WTC11 (cell line): ENCODE results near the gene SNTN. TPM values are rescaled to one million over a fixed set of nuclear protein-coding genes. Genes with fewer than 3 reads are reported as not detected.
A peak's percentile ranks its signal among the peaks of the same experiment; 100 is the strongest.

Experiments
- ATAC-seq: fragments of 200-7000 bp; cut with Tn5 transposase; 2 replicates; pipeline ENCODE4 v1.10.0; 2021; ENCODE audit warnings: mild to moderate bottlenecking, moderate library complexity
- Bru-seq: library from RNA; stranded (reverse); fragments of 400-500 nt; gene quantifications from one replicate; lab custom pipeline; 2021; lab: Mats Ljungman, UMichigan
- CTCF ChIA-PET: fragments of 300-600 bp; sonication (Branson Sonifier 250); formaldehyde crosslinking; loops from one replicate; lab custom pipeline; 2021; ENCODE audit warnings: antibody characterized with exemption; lab: Charles Lee
- POLR2A ChIA-PET: fragments of 350-600 bp; sonication (Branson Sonifier 250); formaldehyde crosslinking; loops from one replicate; lab custom pipeline; 2021; ENCODE audit warnings: antibody characterized with exemption; lab: Charles Lee
- DNase-seq: peaks from one replicate; pipeline ENCODE4 v3.0.0; 2021; ENCODE audit warnings: low spot score
- H3K27ac Mint-ChIP-seq: 2 replicates; pipeline ENCODE4 v1.8.0; 2021; ENCODE audit warnings: mixed read lengths
- H3K27me3 Mint-ChIP-seq: 2 replicates; pipeline ENCODE4 v1.8.0; 2021; ENCODE audit warnings: low read depth, mild to moderate bottlenecking, moderate library complexity, mixed read lengths
- H3K36me3 Mint-ChIP-seq: 2 replicates; pipeline ENCODE4 v1.8.0; 2021; ENCODE audit warnings: mixed read lengths
- H3K4me1 Mint-ChIP-seq: 2 replicates; pipeline ENCODE4 v1.8.0; 2022; ENCODE audit warnings: mixed read lengths
- H3K4me3 Mint-ChIP-seq: 2 replicates; pipeline ENCODE4 v1.8.0; 2021; ENCODE audit warnings: mild to moderate bottlenecking, moderate library complexity, mixed read lengths
- H3K9me3 Mint-ChIP-seq: 2 replicates; pipeline ENCODE4 v1.8.0; 2021; ENCODE audit warnings: mixed read lengths
- ATF1 ChIP-seq: sonication (generic); formaldehyde crosslinking; IDR thresholded peaks from 2 replicates; pipeline ENCODE4 v1.8.1; 2023; ENCODE audit warnings: mild to moderate bottlenecking, moderate library complexity, missing genetic modification reagents
- CBFB ChIP-seq: sonication (generic); formaldehyde crosslinking; IDR thresholded peaks from 2 replicates; pipeline ENCODE4 v1.8.1; 2022; ENCODE audit warnings: mild to moderate bottlenecking, low read depth, missing genetic modification reagents
- CREM ChIP-seq: sonication (generic); formaldehyde crosslinking; IDR thresholded peaks from 2 replicates; pipeline ENCODE4 v1.8.1; 2022; ENCODE audit warnings: mild to moderate bottlenecking, missing genetic modification reagents, moderate library complexity
- FOXP1 ChIP-seq: sonication (generic); formaldehyde crosslinking; IDR thresholded peaks from 2 replicates; pipeline ENCODE4 v1.8.0; 2022; ENCODE audit warnings: missing genetic modification reagents, mild to moderate bottlenecking, moderate library complexity, borderline replicate concordance
- MLX ChIP-seq: sonication (generic); formaldehyde crosslinking; IDR thresholded peaks from 2 replicates; pipeline ENCODE4 v1.8.1; 2023; ENCODE audit warnings: mild to moderate bottlenecking, missing genetic modification reagents, moderate library complexity
- NFE2L1 ChIP-seq: sonication (generic); formaldehyde crosslinking; IDR thresholded peaks from 2 replicates; pipeline ENCODE4 v1.8.1; 2023; ENCODE audit warnings: missing genetic modification reagents
- NR2C2 ChIP-seq: sonication (generic); formaldehyde crosslinking; IDR thresholded peaks from 2 replicates; pipeline ENCODE4 v1.8.0; 2022; ENCODE audit warnings: mild to moderate bottlenecking, missing genetic modification reagents
- NR3C1 ChIP-seq: sonication (generic); formaldehyde crosslinking; conservative IDR thresholded peaks from 2 replicates; pipeline ENCODE4 v1.8.1; 2023; ENCODE audit warnings: low read depth, mild to moderate bottlenecking, missing genetic modification reagents
- USF2 ChIP-seq: sonication (generic); formaldehyde crosslinking; IDR thresholded peaks from 2 replicates; pipeline ENCODE4 v1.8.1; 2023; ENCODE audit warnings: mild to moderate bottlenecking, missing genetic modification reagents, moderate library complexity
- ZBTB43 ChIP-seq: sonication (generic); formaldehyde crosslinking; IDR thresholded peaks from 2 replicates; pipeline ENCODE4 v1.8.1; 2023; ENCODE audit warnings: mild to moderate bottlenecking, missing genetic modification reagents
- ZMAT4 ChIP-seq: fragments of 250-450 bp; sonication (Bioruptor Pico); IDR thresholded peaks from 2 replicates; pipeline ENCODE4 v1.9.0; 2021; ENCODE audit warnings: mild to moderate bottlenecking
- ZNF232 ChIP-seq: sonication (generic); formaldehyde crosslinking; IDR thresholded peaks from 2 replicates; pipeline ENCODE4 v1.8.0; 2022; ENCODE audit warnings: mild to moderate bottlenecking, missing genetic modification reagents
- ZNF317 ChIP-seq: sonication (generic); formaldehyde crosslinking; IDR thresholded peaks from 2 replicates; pipeline ENCODE4 v1.8.1; 2023; ENCODE audit warnings: low read depth, mild to moderate bottlenecking, moderate library complexity, missing genetic modification reagents, borderline replicate concordance
- ZNF396 ChIP-seq: fragments of 250-450 bp; sonication (Bioruptor Pico); IDR thresholded peaks from 2 replicates; pipeline ENCODE4 v1.8.0; 2021; ENCODE audit warnings: mild to moderate bottlenecking, moderate library complexity, borderline replicate concordance
- ZNF416 ChIP-seq: fragments of 250-450 bp; sonication (Bioruptor Pico); IDR thresholded peaks from 2 replicates; pipeline ENCODE4 v1.9.0; 2021; ENCODE audit warnings: mild to moderate bottlenecking, inconsistent platforms
- ZNF423 ChIP-seq: fragments of 250-450 bp; sonication (Bioruptor Pico); IDR thresholded peaks from 2 replicates; pipeline ENCODE4 v2.1.2; 2022; ENCODE audit warnings: mild to moderate bottlenecking, moderate library complexity
- long read RNA-seq, 3 experiments: library from RNA in 1 of 3; library from capped mRNA in 1 of 3; library from polyadenylated mRNA in 1 of 3; unstranded in 2 of 3; stranded (forward) in 1 of 3; transcript quantifications; one replicate each; pipeline ENCODE4 v2.0.0, GENCODE V29; 2021
- total RNA-seq: library from RNA; stranded (reverse); gene quantifications from 3 replicates; pipeline ENCODE4 v1.2.3, GENCODE V29; 2021
- TF ChIP-seq, protein P1 (sequence below): sonication (generic); formaldehyde crosslinking; IDR thresholded peaks from 2 replicates; pipeline ENCODE4 v1.8.0; 2022; ENCODE audit warnings: mild to moderate bottlenecking, missing genetic modification reagents
- TF ChIP-seq, protein P2 (sequence below): sonication (generic); formaldehyde crosslinking; IDR thresholded peaks from 2 replicates; pipeline ENCODE4 v1.8.1; 2022; ENCODE audit warnings: missing genetic modification reagents, borderline replicate concordance
- TF ChIP-seq, protein P3 (sequence below): sonication (generic); formaldehyde crosslinking; conservative IDR thresholded peaks from 2 replicates; pipeline ENCODE4 v1.8.1; 2023; ENCODE audit warnings: mild to moderate bottlenecking, low read depth, missing genetic modification reagents, moderate library complexity
- TF ChIP-seq, protein P4 (sequence below): fragments of 200-600 bp; IDR thresholded peaks from 2 replicates; pipeline ENCODE4 v1.8.0; 2022; ENCODE audit warnings: antibody characterized with exemption
- TF ChIP-seq, protein P5 (sequence below): sonication (generic); formaldehyde crosslinking; IDR thresholded peaks from 2 replicates; pipeline ENCODE4 v1.8.0; 2023; ENCODE audit warnings: missing genetic modification reagents, mild to moderate bottlenecking, borderline replicate concordance

SNTN gene
- not detected in 3 replicates for total RNA-seq
- Bru-seq, nascent RNA: percentile 16 among the genes with signal in this experiment
- long read RNA-seq, experiment 1: 0 reads
- long read RNA-seq, experiment 2: 0 reads
- long read RNA-seq, experiment 3: 0 reads

- Mint-ChIP-seq H3K9me3 (peaks cover 13% of the 10 kb centered on the region), H3K27ac (no peak within 1 kb of the TSS), H3K4me1 (no peaks in the 10 kb centered on the region), H3K27me3 (peaks cover 10% of the 10 kb centered on the region), H3K36me3 (peaks cover 7% of the 10 kb centered on the region; the same call in 1 of the 2 replicates), H3K4me3 (no peak within 1 kb of the TSS)
- no peak for ATAC-seq
- DNase-seq: no peak
- TF ChIP-seq, protein P1, sequence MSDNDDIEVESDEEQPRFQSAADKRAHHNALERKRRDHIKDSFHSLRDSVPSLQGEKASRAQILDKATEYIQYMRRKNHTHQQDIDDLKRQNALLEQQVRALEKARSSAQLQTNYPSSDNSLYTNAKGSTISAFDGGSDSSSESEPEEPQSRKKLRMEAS: no peak
- TF ChIP-seq, protein P2, sequence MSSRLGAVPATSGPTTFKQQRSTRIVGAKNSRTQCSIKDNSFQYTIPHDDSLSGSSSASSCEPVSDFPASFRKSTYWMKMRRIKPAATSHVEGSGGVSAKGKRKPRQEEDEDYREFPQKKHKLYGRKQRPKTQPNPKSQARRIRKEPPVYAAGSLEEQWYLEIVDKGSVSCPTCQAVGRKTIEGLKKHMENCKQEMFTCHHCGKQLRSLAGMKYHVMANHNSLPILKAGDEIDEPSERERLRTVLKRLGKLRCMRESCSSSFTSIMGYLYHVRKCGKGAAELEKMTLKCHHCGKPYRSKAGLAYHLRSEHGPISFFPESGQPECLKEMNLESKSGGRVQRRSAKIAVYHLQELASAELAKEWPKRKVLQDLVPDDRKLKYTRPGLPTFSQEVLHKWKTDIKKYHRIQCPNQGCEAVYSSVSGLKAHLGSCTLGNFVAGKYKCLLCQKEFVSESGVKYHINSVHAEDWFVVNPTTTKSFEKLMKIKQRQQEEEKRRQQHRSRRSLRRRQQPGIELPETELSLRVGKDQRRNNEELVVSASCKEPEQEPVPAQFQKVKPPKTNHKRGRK: no peak
- no peak for TF ChIP-seq FOXP1
- no peak for TF ChIP-seq ZBTB43 (CRISPR knock-in tag)
- TF ChIP-seq, protein P3, sequence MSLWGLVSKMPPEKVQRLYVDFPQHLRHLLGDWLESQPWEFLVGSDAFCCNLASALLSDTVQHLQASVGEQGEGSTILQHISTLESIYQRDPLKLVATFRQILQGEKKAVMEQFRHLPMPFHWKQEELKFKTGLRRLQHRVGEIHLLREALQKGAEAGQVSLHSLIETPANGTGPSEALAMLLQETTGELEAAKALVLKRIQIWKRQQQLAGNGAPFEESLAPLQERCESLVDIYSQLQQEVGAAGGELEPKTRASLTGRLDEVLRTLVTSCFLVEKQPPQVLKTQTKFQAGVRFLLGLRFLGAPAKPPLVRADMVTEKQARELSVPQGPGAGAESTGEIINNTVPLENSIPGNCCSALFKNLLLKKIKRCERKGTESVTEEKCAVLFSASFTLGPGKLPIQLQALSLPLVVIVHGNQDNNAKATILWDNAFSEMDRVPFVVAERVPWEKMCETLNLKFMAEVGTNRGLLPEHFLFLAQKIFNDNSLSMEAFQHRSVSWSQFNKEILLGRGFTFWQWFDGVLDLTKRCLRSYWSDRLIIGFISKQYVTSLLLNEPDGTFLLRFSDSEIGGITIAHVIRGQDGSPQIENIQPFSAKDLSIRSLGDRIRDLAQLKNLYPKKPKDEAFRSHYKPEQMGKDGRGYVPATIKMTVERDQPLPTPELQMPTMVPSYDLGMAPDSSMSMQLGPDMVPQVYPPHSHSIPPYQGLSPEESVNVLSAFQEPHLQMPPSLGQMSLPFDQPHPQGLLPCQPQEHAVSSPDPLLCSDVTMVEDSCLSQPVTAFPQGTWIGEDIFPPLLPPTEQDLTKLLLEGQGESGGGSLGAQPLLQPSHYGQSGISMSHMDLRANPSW (CRISPR knock-in tag): no peak
- TF ChIP-seq NR2C2: no peak
- no peak for TF ChIP-seq ZNF396 (CRISPR knock-in tag)
- TF ChIP-seq ZNF317: no peak
- TF ChIP-seq ZNF416 (CRISPR knock-in tag): no peak
- no peak for TF ChIP-seq ZNF423 (CRISPR knock-in tag)
- no peak for TF ChIP-seq CBFB (CRISPR knock-in tag)
- no peak for TF ChIP-seq ATF1
- POLR2A ChIA-PET: no interaction called here
- CTCF ChIA-PET: no interaction called here
Measured at GRCh38 chr3:63652066-63652725, at the start of gene SNTN. SNTN (plus strand) TSS chr3:63652675; CDS start chr3:63652688, 13 bp downstream.

GRCh38 chr3:63607716-63608115 is 44.8 kb upstream of the SNTN start:
- H3K4me1 Mint-ChIP-seq: peaks cover 6% of the 10 kb centered on the region; the same call in 1 of the 2 replicates
- ChIA-PET CTCF (no interaction called here), POLR2A (no interaction called here)
- H3K9me3 Mint-ChIP-seq: no peaks in the 10 kb centered on the region
- H3K27me3 Mint-ChIP-seq: no peaks in the 10 kb centered on the region
- no peak overlapping the region for H3K4me3 Mint-ChIP-seq
- H3K27ac Mint-ChIP-seq: no peak overlapping the region
- DNase-seq (no peak), ATAC-seq (no peak)
- H3K36me3 Mint-ChIP-seq: no peaks in the 10 kb centered on the region
- no peak for TF ChIP-seq ZNF232 (CRISPR knock-in tag)
- TF ChIP-seq, protein P4, sequence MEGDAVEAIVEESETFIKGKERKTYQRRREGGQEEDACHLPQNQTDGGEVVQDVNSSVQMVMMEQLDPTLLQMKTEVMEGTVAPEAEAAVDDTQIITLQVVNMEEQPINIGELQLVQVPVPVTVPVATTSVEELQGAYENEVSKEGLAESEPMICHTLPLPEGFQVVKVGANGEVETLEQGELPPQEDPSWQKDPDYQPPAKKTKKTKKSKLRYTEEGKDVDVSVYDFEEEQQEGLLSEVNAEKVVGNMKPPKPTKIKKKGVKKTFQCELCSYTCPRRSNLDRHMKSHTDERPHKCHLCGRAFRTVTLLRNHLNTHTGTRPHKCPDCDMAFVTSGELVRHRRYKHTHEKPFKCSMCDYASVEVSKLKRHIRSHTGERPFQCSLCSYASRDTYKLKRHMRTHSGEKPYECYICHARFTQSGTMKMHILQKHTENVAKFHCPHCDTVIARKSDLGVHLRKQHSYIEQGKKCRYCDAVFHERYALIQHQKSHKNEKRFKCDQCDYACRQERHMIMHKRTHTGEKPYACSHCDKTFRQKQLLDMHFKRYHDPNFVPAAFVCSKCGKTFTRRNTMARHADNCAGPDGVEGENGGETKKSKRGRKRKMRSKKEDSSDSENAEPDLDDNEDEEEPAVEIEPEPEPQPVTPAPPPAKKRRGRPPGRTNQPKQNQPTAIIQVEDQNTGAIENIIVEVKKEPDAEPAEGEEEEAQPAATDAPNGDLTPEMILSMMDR: no peak
- no peak for TF ChIP-seq USF2
- no peak for TF ChIP-seq CREM (CRISPR knock-in tag)
- TF ChIP-seq ZMAT4: no peak
- TF ChIP-seq NR3C1: no peak
- TF ChIP-seq, protein P5, sequence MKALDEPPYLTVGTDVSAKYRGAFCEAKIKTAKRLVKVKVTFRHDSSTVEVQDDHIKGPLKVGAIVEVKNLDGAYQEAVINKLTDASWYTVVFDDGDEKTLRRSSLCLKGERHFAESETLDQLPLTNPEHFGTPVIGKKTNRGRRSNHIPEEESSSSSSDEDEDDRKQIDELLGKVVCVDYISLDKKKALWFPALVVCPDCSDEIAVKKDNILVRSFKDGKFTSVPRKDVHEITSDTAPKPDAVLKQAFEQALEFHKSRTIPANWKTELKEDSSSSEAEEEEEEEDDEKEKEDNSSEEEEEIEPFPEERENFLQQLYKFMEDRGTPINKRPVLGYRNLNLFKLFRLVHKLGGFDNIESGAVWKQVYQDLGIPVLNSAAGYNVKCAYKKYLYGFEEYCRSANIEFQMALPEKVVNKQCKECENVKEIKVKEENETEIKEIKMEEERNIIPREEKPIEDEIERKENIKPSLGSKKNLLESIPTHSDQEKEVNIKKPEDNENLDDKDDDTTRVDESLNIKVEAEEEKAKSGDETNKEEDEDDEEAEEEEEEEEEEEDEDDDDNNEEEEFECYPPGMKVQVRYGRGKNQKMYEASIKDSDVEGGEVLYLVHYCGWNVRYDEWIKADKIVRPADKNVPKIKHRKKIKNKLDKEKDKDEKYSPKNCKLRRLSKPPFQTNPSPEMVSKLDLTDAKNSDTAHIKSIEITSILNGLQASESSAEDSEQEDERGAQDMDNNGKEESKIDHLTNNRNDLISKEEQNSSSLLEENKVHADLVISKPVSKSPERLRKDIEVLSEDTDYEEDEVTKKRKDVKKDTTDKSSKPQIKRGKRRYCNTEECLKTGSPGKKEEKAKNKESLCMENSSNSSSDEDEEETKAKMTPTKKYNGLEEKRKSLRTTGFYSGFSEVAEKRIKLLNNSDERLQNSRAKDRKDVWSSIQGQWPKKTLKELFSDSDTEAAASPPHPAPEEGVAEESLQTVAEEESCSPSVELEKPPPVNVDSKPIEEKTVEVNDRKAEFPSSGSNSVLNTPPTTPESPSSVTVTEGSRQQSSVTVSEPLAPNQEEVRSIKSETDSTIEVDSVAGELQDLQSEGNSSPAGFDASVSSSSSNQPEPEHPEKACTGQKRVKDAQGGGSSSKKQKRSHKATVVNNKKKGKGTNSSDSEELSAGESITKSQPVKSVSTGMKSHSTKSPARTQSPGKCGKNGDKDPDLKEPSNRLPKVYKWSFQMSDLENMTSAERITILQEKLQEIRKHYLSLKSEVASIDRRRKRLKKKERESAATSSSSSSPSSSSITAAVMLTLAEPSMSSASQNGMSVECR: no peak
- TF ChIP-seq MLX: no peak
- no peak for TF ChIP-seq NFE2L1 (CRISPR knock-in tag)
